Forelimb muscle (tissue), 1 donor: ENCODE results near the gene RNF17. TPM values are rescaled to one million over a fixed set of nuclear protein-coding genes. Genes with fewer than 3 reads are reported as not detected.
"Not testable (repeated sequence)": the region's sequence is repeated elsewhere in the genome, so short reads cannot be mapped to it uniquely, and the experiment has no call there.

Source experiments
- DNase-seq: peaks from one replicate; pipeline ENCODE4 v3.0.0-alpha.2; 2013; ENCODE audit warnings: low read depth
- polyA plus RNA-seq: library from polyadenylated mRNA; unstranded; fragments of 120-200 nt; gene quantifications from one replicate; pipeline ENCODE4 v1.2.1, GENCODE V29; 2013; ENCODE audit not compliant: insufficient read length

RNF17 gene
- polyA plus RNA-seq = 0.19 TPM

GRCh38 chr13:24763596-24764275 lies at the start of gene RNF17:
RNF17 (plus strand) TSS chr13:24764169; CDS start chr13:24764204, 35 bp downstream.
- DNase-seq = no peak

GRCh38 chr13:24716011-24716410 lies 48.0 kb upstream of the RNF17 start:
- no peak for DNase-seq

- DNase-seq = no peak
These were observed 47.5 kb upstream of the RNF17 start for GRCh38 chr13:24716446-24716845.

- no peak for DNase-seq
These were observed 46.8 kb upstream of the RNF17 start for GRCh38 chr13:24717217-24717616.

- DNase-seq = no peak
These were observed 45.6 kb upstream of the RNF17 start for GRCh38 chr13:24718192-24718965.

GRCh38 chr13:24719139-24719538 lies 44.8 kb upstream of the RNF17 start:
- DNase-seq = no peak

GRCh38 chr13:24723206-24723605 lies 40.8 kb upstream of the RNF17 start:
- DNase-seq = no peak

- no peak for DNase-seq
These were observed 39.3 kb upstream of the RNF17 start for GRCh38 chr13:24724714-24725113.

GRCh38 chr13:24725379-24725778 lies 38.6 kb upstream of the RNF17 start:
- DNase-seq = no peak

- peak; percentile 34 for DNase-seq
These were observed 36.0 kb upstream of the RNF17 start for GRCh38 chr13:24727731-24728601.

- DNase-seq = not testable (repeated sequence)
These were observed 32.9 kb upstream of the RNF17 start for GRCh38 chr13:24730873-24731567.

- DNase-seq = no peak
These were observed 29.0 kb upstream of the RNF17 start for GRCh38 chr13:24734950-24735349.

- no peak for DNase-seq
These were observed 26.9 kb upstream of the RNF17 start for GRCh38 chr13:24737042-24737441.

GRCh38 chr13:24738366-24738847 lies 25.6 kb upstream of the RNF17 start:
- DNase-seq = no peak

GRCh38 chr13:24740014-24740890 lies 23.7 kb upstream of the RNF17 start:
- no peak for DNase-seq

GRCh38 chr13:24741016-24741662 lies 22.8 kb upstream of the RNF17 start:
- DNase-seq = no peak

- DNase-seq = no peak
These were observed 22.2 kb upstream of the RNF17 start for GRCh38 chr13:24741791-24742190.

GRCh38 chr13:24742294-24742693 lies 21.7 kb upstream of the RNF17 start:
- DNase-seq = no peak

- DNase-seq = no peak
These were observed 21.0 kb upstream of the RNF17 start for GRCh38 chr13:24742977-24743376.

GRCh38 chr13:24744247-24744646 lies 19.7 kb upstream of the RNF17 start:
- DNase-seq = no peak
